ENCODE measurements around the gene ABTB2.

The ABTB2 gene

DNA sequence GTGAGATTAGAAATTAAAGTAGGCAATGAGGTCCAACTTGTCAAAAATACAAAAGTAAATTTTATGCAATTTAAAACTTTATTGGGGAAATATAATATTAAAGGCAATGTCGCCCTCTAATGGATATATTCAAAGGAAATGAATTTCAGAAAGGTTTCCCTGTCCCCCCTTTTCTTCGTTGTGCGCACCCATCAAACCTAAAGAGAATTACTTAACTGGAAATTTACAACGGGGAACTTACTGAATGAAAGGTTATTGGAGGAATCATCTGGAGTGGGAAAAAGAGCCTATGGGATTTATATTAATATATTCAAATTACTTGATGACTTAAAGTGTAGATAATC, 1.7 kb upstream of the ABTB2 start:
- no peak for DNase-seq

DNA sequence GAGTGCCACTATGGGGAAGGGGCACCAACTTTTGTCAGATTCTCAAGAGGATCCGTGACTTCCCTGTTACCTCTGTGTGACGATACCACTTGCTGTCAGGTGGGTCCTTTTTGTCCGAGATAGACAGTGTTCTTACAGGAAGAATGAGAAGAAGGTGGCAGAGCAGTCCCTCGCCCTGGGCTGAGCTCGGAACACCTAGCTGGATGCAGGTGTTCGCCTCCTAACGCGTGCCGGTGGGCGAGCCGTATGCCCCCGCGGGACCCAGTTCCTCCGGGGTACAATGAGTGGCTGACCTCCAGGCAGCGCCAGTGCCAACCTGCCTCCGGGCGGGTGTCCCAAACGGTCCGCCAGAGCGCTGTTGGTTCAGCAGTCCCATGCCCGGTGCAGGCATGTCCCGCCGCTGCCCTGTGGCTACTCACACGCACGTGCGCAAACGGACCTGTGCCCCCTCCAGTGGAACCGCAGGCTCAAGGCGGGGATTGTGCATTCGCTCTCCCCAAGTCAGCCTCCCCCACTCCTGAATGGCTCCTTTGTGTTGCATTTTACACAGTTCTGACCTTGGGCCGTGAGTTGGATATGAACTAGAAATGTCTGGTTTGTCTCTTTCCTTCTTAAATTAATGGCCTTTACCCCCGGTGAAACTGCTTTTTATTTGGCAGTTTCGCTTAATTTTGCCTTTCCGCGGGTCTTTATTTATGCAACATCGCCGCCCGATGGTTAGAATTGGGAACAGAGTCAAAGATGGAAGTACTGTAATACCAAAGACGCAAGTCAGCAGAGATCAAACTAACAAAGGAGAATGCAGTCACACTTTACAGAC, 1.1 kb upstream of the ABTB2 start:
- peak; percentile 79 for DNase-seq

GRCh38 chr11:34358258-34358727, 483 bp upstream of the ABTB2 start:
- DNase-seq = no peak

- DNase-seq = peak; percentile 80
Observed at GRCh38 chr11:34356913-34357700, 703 bp downstream of the ABTB2 start.

DNA sequence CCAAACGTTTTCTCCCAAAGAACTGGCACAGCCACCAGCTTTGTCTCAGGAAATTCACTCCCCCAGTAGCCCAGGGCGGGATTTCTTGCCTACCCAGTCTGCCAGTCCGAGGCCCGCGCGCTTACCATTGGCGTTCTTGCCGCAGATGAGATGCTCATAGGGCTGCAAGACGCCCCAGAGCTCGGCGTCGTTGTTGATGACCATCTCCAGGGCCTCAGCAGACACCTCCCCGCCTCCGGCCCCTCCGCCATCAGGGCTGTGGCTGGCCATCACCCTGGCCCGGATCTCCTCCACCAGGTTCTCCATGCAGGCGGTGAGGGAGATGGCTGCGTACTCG, 1.3 kb downstream of the ABTB2 start:
- peak; percentile 61 for DNase-seq

GRCh38 chr11:34356130-34356529, 1.7 kb downstream of the ABTB2 start:
- no peak for DNase-seq

- no peak for DNase-seq
Observed at GRCh38 chr11:34355726-34356125, 2.1 kb downstream of the ABTB2 start.

GRCh38 chr11:34354782-34355181, 3.0 kb downstream of the ABTB2 start:
- no peak for DNase-seq

DNA sequence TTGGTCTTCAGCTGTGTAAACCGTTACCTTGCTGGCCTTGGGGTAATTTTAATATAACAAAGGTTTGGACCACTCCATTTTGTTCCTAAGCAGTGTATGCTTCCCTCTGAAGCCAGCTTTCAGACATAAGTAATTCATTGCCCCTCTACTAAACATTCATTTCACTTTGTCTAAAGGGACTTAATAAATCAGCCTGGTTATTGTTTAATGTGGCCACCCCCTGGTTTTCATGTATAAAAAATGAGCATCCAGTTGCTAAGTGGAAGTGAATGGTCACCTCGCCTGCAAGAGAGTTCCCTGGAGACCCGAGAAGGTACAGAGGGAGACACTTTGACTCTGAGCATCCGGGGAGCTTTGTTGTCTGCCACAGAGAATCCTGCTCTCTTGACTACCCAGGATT, 3.9 kb downstream of the ABTB2 start:
- no peak for DNase-seq

DNA sequence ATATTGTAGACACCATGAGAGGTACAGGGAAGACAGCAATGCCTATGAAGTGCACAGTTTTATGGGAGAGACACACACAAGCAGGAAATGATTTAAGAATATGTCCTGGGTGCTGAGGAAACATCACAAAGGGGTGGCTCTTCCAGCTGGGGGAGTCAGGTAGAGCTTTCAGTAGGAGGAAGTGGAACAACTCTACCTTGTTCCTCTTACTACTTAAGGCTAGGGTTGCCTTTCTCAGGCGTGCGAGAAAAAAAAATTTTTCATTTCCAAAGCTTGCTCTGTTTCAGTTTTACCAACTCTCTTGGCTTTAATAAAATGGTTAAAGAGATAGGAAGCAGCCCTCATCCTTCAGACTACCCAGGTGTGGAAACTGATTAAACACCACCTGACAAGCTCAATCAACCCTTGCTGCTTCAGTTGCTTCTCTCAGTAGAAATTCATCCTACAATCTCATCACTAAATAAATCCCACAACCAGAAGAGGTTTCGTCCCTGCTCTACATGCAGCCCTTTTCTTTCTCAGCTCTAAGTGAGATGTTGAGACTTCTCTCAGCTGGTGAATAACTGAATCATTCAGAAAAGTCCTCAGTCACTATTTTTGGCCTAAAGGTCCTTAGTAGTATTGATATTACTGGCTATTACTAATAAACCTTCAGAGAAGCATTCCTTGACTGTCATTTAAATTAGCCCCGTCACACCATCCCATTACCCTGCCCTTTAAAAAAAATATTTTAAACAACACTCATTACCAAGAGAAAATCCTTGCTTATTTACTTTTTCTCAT, 5.9 kb downstream of the ABTB2 start:
- no peak for DNase-seq

- DNase-seq = no peak
Observed at GRCh38 chr11:34351051-34351450, 6.8 kb downstream of the ABTB2 start.

- no peak for DNase-seq
Observed at GRCh38 chr11:34349882-34350281, 7.9 kb downstream of the ABTB2 start.

DNA sequence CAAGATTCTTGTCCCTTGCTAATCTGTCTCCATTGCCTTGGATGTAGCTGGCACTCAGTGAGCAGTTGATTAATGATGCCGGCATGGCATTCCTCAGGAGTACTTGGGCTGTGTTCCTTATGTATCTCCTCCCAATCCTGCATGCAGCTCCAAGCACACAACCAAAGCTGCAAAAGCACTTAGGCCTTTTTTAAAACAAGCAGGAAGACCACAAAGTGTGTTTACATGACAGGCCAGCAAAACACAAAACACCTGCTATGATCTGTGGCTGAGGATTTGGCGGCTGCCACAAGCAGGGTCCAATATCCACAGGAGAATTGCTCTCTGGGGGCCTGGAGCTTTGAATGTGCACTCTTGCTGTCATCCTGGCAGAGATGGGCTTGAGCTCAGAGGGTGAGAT, 8.9 kb downstream of the ABTB2 start:
- no peak for DNase-seq

GRCh38 chr11:34348096-34348495, 9.7 kb downstream of the ABTB2 start:
- no peak for DNase-seq

- DNase-seq = no peak
Observed at GRCh38 chr11:34346551-34346950, 11.3 kb downstream of the ABTB2 start.

- DNase-seq = no peak
Observed at GRCh38 chr11:34345991-34346480, 11.8 kb downstream of the ABTB2 start.

- no peak for DNase-seq
Observed at GRCh38 chr11:34345540-34345876, 12.3 kb downstream of the ABTB2 start.

GRCh38 chr11:34344768-34345539, 12.9 kb downstream of the ABTB2 start:
- DNase-seq = no peak

- DNase-seq = no peak
Observed at GRCh38 chr11:34344410-34344767, 13.4 kb downstream of the ABTB2 start.

GRCh38 chr11:34343686-34344085, 14.1 kb downstream of the ABTB2 start:
- no peak for DNase-seq

DNA sequence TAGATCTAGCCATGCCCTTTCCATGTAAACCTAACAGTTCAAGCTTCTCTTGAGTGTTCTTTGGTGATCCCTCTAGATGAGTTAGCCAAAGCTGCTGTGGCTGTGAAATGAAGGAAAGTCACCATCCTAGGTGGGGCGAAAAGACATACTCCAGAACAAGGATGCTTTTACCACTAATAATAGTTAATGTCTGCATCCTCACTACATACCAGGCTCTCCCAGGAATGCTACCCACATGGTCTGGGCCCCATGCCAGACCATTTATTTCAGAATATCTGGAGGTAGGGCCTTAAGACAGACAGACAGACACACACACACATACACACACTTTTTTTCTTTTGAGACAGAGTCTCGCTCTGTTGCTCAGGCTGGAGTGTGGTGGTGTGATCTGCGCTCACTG, 14.7 kb downstream of the ABTB2 start:
- no peak for DNase-seq

GRCh38 chr11:34341931-34342533, 15.8 kb downstream of the ABTB2 start:
- DNase-seq = no peak

Measured in activated CD8-positive, alpha-beta memory T cell treated with anti-CD3 and anti-CD28 coated beads, Interleukin-2, amount 50 U/mL, for 48 hours (primary cell).